Measurements from ENCODE around the gene KIAA0408. TPM values are rescaled to one million over a fixed set of nuclear protein-coding genes. Genes with fewer than 3 reads are reported as not detected.

Gene KIAA0408
- polyA plus RNA-seq, 1 donor from 2014 or later: 156 TPM

DNA sequence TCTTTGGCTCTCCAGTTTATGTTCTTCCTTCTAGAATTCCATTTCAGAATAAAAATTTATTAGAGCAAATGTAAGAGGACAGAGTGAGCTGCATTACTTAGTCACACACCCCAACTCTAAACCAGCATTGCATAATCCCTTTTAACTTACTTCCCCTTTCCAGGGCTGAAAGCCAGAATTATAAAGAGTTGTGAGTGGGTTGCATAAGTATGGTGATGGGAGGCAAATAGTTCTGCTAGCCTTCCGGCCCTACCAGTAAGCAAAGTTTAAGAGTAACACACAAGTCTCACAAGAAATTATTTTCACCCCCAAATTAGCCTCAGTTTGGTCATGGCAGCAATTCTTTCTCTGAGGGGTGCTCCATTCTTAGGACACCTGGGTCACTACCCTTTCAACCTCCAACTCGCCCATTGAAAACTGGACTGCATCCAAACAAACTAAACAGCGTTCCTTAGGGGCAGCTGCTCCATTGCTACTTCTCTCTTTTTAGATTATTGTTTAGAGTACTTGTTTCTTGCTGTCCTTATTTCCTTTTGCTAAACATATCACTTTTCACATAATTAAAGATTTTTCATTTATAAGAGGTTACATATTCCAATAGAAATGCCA, 1.6 kb downstream of the KIAA0408 start:
- H3K9me2 ChIP-seq (ENCODE audit: insufficient read depth, low read length): no peaks in the 10 kb centered on the region
- no peak overlapping the region for H3K9ac ChIP-seq (ENCODE audit: low read length)
- no peak for TF ChIP-seq TAF1 (IDR thresholded peaks at IDR 0.05; ENCODE audit: low read depth)
- TF ChIP-seq MXI1 (conservative IDR thresholded peaks at IDR 0.05; ENCODE audit: poor library complexity, severe bottlenecking): no peak
- TF ChIP-seq, protein P1, sequence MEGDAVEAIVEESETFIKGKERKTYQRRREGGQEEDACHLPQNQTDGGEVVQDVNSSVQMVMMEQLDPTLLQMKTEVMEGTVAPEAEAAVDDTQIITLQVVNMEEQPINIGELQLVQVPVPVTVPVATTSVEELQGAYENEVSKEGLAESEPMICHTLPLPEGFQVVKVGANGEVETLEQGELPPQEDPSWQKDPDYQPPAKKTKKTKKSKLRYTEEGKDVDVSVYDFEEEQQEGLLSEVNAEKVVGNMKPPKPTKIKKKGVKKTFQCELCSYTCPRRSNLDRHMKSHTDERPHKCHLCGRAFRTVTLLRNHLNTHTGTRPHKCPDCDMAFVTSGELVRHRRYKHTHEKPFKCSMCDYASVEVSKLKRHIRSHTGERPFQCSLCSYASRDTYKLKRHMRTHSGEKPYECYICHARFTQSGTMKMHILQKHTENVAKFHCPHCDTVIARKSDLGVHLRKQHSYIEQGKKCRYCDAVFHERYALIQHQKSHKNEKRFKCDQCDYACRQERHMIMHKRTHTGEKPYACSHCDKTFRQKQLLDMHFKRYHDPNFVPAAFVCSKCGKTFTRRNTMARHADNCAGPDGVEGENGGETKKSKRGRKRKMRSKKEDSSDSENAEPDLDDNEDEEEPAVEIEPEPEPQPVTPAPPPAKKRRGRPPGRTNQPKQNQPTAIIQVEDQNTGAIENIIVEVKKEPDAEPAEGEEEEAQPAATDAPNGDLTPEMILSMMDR (IDR thresholded peaks at IDR 0.05; ENCODE audit: poor library complexity, severe bottlenecking): no peak
- no peak for TF ChIP-seq RAD21 (conservative IDR thresholded peaks at IDR 0.05)
- TF ChIP-seq EP300 (conservative IDR thresholded peaks at IDR 0.05; ENCODE audit: poor library complexity, severe bottlenecking): no peak
- TF ChIP-seq SMC3 (conservative IDR thresholded peaks at IDR 0.05; ENCODE audit: poor library complexity): no peak
- no peak for TF ChIP-seq POLR2AphosphoS5 (IDR thresholded peaks at IDR 0.05)
- TF ChIP-seq, protein P2, sequence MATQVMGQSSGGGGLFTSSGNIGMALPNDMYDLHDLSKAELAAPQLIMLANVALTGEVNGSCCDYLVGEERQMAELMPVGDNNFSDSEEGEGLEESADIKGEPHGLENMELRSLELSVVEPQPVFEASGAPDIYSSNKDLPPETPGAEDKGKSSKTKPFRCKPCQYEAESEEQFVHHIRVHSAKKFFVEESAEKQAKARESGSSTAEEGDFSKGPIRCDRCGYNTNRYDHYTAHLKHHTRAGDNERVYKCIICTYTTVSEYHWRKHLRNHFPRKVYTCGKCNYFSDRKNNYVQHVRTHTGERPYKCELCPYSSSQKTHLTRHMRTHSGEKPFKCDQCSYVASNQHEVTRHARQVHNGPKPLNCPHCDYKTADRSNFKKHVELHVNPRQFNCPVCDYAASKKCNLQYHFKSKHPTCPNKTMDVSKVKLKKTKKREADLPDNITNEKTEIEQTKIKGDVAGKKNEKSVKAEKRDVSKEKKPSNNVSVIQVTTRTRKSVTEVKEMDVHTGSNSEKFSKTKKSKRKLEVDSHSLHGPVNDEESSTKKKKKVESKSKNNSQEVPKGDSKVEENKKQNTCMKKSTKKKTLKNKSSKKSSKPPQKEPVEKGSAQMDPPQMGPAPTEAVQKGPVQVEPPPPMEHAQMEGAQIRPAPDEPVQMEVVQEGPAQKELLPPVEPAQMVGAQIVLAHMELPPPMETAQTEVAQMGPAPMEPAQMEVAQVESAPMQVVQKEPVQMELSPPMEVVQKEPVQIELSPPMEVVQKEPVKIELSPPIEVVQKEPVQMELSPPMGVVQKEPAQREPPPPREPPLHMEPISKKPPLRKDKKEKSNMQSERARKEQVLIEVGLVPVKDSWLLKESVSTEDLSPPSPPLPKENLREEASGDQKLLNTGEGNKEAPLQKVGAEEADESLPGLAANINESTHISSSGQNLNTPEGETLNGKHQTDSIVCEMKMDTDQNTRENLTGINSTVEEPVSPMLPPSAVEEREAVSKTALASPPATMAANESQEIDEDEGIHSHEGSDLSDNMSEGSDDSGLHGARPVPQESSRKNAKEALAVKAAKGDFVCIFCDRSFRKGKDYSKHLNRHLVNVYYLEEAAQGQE (IDR thresholded peaks at IDR 0.05; ENCODE audit: borderline replicate concordance): no peak
- no peak for TF ChIP-seq EZH2 (IDR thresholded peaks at IDR 0.05; ENCODE audit: borderline replicate concordance, insufficient read depth, low read length, poor library complexity, severe bottlenecking)
- H3K4me2 ChIP-seq (ENCODE audit: low read length): no peak overlapping the region
- no peak overlapping the region for H3K27ac ChIP-seq (ENCODE audit: low read length)
- no peaks in the 10 kb centered on the region for H3K27me3 ChIP-seq (ENCODE audit: insufficient read depth, low read depth, low read length)
- H3K9me3 ChIP-seq (ENCODE audit: low read length): no peaks in the 10 kb centered on the region
- no peak overlapping the region for H2AFZ ChIP-seq (ENCODE audit: low read depth, low read length)
- H3K36me3 ChIP-seq (ENCODE audit: insufficient read depth, low read length): peaks cover 3% of the 10 kb centered on the region
- H4K20me1 ChIP-seq (ENCODE audit: insufficient read depth): peaks cover 10% of the 10 kb centered on the region
- H3F3A ChIP-seq (ENCODE audit: insufficient read depth, low read length, poor library complexity, severe bottlenecking): no peaks in the 10 kb centered on the region
- H3K4me3 ChIP-seq (ENCODE audit: low read length): no peak overlapping the region
- peaks cover 11% of the 10 kb centered on the region for H3K79me2 ChIP-seq (replicated peaks; ENCODE audit: insufficient read depth, low read length)

DNA sequence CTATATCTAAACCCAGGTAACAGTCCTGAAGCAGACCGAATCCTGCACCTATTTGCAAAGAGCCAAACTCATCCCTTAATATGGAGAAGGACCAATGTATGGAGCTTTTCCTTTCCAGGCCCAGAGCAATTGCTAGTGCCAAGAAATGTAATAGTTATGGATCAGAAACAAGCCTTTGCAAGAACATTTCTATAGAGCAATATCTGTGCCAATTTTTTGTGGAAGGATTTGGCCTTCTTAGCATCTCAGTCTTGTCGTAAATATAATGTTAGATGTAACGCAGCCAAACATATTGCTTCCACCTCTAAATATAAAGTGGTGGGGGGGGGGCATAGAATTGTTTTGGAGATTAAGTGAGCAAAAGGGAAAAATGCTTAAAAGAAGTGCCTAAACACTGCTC, 2.7 kb downstream of the KIAA0408 start:
- Histone ChIP-seq H3K4me3 (ENCODE audit: low read length) (no peak overlapping the region), H3K79me2 (replicated peaks; ENCODE audit: insufficient read depth, low read length) (peaks cover 16% of the 10 kb centered on the region), H4K20me1 (ENCODE audit: insufficient read depth) (peaks cover 10% of the 10 kb centered on the region), H3K27ac (ENCODE audit: low read length) (no peak overlapping the region), H3K9me2 (ENCODE audit: insufficient read depth, low read length) (no peaks in the 10 kb centered on the region), H3K4me2 (ENCODE audit: low read length) (no peak overlapping the region), H3K9me3 (ENCODE audit: low read length) (no peaks in the 10 kb centered on the region), H3K9ac (ENCODE audit: low read length) (no peak overlapping the region), H3F3A (ENCODE audit: insufficient read depth, low read length, poor library complexity, severe bottlenecking) (no peaks in the 10 kb centered on the region), H3K27me3 (ENCODE audit: insufficient read depth, low read depth, low read length) (no peaks in the 10 kb centered on the region), H2AFZ (ENCODE audit: low read depth, low read length) (no peak overlapping the region), H3K36me3 (ENCODE audit: insufficient read depth, low read length) (peaks cover 3% of the 10 kb centered on the region)
- TF ChIP-seq MXI1 (conservative IDR thresholded peaks at IDR 0.05; ENCODE audit: poor library complexity, severe bottlenecking) (no peak), EP300 (conservative IDR thresholded peaks at IDR 0.05; ENCODE audit: poor library complexity, severe bottlenecking) (no peak), SMC3 (conservative IDR thresholded peaks at IDR 0.05; ENCODE audit: poor library complexity) (no peak), TAF1 (IDR thresholded peaks at IDR 0.05; ENCODE audit: low read depth) (no peak), POLR2AphosphoS5 (IDR thresholded peaks at IDR 0.05) (no peak), RAD21 (conservative IDR thresholded peaks at IDR 0.05) (no peak), EZH2 (IDR thresholded peaks at IDR 0.05; ENCODE audit: borderline replicate concordance, insufficient read depth, low read length, poor library complexity, severe bottlenecking) (no peak)
- TF ChIP-seq, protein P1 (IDR thresholded peaks at IDR 0.05; ENCODE audit: poor library complexity, severe bottlenecking): no peak
- TF ChIP-seq, protein P2 (IDR thresholded peaks at IDR 0.05; ENCODE audit: borderline replicate concordance): no peak
